Activated naive CD8-positive, alpha-beta T cell treated with anti-CD3 and anti-CD28 coated beads, Interleukin-2, amount 50 U/mL, for 16 hours (primary cell): ENCODE results near the gene SURF2.

Source experiments
- DNase-seq: peaks from one replicate; pipeline ENCODE4 v3.0.0-alpha.2; 2020; ENCODE audit warnings: low read depth, low spot score

Gene SURF2

DNA sequence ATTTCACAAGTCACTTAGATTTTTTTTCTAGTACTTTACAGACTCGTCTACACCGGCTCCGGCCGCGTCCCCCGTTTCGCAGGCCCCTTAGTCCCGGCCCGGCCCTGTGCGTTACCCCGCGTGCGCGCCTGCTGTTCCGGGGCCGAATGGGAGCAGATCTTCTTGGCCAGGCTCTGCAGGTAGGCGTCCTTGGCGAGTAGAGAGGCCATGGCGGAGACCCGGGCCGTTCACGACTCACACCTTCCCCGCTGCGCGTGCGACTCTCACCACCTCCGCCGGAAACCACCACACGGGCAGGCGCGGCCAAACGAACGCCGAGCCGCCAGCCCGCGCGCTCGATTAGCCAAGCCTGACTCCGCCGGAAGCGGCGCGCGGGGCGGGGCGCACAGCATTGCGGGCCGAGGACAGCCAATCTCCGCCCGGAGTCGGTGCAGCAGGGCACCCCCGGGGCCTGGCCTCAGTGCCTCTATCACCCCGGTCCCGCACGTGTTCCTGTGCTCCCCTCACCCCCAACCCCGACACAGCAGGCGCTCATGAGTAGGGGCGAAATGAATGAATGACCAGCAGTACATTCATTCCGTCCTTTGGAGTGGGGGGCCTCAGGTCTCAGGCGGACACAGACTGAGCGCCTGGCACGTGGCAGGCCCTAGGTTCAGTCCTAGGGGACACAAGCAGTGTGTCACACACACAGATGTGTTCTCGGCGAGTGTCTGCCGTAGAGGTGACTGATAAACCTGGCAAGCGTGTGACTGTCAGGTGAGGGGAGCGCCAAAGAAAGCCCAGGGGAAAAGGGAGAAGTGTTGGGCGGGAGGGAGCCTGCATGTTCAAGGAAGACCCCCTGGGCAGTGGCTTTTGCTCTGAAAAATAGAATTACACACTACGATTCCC lies 20.2 kb upstream of the SURF2 start, which contains the start of gene SURF6:
Gene SURF6 (minus strand): TSS at position 265 of the 888 bp plus-strand sequence. CDS start 56 bp downstream, at position 209.
- DNase-seq = peak; percentile 87

DNA sequence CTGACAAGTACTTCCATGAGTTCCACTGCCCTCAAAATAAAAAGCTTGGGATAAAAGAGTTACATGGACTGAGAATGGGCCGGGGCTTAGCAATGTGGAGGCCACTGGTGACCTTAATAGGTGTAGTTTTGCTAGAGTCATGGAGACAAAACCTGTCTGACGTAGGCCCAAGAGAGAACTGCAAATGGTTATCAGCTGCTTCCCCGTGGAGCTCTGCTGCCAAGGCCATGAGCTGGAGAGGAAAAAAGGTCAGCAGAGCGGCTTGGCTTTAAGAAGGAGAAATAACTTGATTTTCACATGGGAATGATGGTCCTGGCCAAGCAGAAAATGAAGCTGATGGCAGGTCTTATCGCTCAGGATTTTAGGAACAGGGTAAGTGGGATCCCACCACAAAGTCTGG lies 16.7 kb upstream of the SURF2 start:
- no peak for DNase-seq

DNA sequence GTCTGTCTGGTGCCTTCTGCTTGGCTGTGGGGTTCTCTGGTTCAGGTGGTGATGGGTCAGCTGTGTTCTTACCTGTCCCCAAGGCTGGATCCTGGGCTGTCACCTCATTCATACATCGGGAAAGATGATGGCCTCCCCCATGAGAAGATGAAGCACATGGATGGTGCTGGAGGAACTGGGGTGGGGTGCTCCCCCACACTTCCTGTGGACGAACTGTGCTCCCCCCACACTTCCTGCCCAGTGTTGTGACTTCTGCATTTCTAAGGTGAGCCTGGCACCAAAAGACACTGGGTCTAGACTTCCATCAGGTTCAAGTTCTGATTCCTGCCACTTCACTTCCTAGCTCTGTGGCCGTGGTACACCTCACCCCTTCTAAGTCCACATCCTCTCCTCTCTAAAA lies 16.1 kb upstream of the SURF2 start:
- DNase-seq = no peak

DNA sequence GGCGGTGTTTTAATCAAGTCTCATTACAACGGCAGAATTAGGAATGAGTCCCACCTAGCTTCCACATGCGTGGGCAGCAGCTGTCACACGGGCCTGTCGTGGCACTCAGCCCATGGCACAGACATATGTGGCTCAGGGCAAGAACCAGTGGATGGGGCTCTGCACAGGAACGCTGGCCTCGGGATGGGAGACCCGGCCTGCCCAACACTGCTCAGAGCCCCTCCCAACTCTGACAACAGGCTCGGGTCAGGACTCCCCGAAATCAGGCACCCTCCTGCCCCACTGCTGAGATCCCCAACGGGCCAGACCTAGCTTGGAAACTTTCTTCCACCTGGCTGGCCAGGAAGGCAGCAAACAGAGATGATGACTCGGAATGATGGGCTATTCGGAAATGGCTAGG lies 15.4 kb upstream of the SURF2 start:
- DNase-seq = no peak

DNA sequence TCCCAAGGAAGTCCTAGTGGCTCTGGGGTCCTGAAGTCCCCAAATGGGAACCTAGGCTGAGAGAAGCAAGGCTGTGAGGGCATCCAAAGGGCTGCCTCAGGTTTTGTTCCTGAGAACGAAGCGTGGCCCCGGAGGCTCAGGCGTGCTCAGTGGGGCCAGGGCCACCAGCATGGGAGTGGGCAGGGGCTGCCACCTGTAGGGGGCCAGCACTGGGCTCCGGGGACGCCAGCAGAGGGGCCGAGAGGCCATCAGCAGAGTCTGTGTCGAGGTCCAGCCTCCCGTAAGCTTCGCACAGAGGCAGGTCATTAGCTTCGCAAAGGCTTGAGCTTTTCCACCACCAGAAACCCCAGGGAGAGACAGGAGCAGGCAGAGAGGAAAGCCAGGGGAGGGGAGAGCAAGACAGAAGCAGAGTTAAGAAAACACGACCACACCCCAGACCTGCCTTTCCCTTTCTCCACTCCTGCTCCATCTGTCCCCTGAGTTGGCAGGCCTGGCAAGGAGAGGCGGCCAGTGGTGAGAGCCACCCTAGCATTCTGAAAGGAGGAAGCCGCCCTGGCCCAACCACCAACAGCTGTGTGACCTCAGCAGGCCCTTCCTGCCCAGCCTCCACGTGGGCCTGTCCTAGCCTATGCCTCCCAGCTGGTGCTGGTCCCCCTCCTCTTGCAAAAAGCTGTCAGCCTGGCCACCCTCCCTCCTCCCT lies 14.8 kb upstream of the SURF2 start:
- DNase-seq = no peak

DNA sequence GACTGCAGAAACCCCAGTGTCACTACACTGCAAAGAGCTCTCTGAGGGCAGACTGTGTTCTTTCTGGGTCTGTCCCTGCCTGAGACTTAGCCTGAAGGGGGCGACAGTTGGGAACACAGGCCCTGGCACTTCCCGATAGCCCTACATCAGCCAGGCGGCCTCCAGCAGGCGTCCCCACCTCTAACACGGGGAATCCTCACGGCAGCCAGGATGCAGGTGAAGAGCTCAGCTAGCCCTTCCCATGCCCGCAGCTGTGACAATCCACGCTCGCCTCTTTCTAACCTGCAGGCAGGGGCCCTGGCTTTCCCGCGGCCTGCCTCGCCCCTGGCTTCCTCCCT lies 14.3 kb upstream of the SURF2 start:
- DNase-seq = no peak

DNA sequence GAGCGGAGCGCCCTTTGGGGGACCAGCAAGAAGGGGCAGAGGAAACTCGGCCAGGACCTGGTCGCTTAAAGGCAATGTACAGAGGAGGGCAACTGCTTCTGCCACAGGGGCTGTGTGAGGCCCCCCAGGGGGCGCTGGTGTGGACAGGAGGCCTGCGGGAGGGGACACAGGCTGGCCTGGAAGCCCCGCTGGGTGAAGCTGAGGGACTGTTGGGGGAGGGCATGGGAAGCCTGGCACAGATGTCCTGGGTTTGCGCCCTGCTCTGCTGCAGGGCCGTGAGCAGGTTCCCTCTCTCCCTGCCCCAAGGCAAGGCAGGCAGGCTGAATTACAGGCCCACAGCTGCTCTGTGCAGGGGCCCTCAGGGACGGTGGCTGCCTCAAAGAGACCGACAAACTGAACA lies 13.8 kb upstream of the SURF2 start:
- no peak for DNase-seq

DNA sequence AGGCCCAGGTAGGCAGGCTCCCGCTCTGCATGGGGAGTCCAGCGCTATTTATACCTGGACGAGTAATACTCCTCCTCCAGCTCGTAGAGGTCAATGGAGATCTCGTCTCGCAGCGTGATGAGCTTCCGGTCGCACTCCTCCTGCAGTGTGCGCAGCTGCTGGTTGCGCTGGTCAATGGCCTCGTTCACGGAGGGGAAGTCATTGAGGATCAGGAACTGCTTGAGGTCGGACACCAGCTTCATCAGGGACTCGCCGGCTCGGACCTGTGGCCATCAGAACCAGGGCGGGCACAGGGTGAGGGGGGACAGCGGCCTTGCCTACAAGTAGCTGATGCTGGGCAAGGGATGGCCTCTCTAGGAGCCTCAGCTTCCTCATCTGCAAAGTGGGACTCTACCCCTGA lies 12.3 kb upstream of the SURF2 start:
- DNase-seq = no peak

DNA sequence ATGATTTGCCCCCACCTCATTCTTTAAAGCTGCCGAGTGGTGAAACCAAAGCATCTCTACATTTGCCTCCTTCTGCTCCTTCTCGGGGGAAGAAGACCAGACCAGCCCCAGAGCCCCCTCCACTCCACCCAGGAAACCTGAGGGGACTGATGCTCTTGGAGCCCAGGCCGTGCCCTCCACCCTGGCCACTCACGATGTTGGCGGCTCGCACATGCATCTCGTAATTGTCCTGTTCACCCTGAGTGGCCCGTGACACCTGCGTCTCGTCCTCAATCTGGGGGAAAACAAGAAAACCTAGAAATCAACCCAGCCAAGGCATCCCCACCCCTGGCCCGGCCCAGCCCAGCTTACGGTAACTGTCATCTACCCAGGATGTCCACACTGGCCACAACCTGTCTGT lies 11.4 kb upstream of the SURF2 start:
- no peak for DNase-seq

DNA sequence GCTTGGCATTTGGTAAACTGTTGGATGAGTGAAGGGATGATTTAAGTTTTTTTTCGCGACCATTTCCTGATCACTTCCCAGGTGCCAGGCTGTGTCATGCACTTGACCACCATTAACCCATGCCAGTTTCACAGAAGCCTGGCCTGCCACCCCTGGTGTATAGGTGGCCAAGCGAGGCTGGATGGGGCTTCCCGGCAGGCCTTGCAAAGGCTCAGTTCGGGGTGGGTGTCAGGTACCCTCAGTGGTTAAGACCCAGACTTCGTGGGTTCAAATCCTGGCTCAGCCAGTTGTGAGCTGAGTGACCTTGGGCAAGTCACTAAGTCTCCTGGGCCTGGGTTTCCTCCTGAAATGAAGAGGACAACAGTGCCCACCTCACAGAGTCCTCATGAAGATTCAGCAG lies 10.8 kb upstream of the SURF2 start:
- DNase-seq = no peak

DNA sequence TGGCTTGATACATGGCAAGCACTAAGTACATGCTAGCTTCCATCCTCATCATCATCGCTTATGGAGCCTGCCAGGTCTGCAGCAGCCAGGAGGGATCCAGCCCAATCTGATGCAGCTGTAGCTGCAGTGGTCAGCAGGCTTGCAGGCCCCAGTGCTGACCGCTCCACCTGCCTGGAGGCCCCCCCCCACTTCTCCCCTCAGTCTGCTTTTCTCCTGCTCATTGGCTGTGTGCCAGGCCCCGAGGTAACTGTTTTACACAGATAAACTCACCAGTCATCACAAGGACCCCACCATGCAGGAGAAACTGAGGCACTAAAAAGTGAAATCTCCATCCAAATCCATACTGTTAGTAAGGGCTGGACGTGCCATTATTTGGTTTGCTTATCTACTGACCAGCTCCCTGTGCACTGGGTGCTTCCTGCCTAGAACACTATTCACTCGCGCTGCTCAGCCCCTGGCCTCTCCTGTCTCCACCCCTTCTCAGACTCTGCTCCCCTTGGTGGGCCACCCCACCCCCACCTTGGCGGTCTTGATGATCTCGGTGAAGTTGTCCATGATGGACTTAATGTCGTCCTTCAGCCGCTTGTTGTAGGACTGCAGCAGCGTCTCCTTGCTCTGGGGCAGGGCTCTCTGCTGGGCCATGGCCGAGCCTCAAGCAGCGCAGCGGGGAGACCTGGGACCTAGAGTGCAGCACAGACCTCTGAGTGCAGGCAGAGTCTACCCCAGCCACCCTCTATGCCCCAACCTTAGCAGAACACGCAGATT lies 10.1 kb upstream of the SURF2 start:
- DNase-seq = no peak

DNA sequence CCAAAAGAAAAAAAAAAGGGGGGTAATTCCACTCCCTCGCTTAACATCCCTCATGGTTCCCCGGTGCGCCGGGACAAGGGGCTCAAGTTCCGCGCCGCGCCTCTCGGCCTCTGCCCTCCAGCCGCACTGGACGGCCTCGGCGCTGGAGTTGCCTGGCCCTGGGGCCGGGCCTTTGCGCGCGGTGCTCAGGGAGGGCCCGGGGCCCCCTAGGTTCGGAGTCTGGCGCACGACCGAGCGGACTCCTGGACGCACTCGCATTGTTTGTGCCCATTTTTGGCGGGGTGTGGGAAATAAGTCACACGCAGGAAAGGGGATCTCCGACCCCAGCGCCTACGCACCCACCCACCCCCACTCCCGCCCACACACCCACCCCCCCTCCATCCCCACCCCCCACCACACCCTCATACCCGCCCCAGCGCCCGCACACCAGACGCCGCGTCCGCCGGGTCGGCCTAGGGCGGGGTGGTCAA lies 8.8 kb upstream of the SURF2 start:
- no peak for DNase-seq

DNA sequence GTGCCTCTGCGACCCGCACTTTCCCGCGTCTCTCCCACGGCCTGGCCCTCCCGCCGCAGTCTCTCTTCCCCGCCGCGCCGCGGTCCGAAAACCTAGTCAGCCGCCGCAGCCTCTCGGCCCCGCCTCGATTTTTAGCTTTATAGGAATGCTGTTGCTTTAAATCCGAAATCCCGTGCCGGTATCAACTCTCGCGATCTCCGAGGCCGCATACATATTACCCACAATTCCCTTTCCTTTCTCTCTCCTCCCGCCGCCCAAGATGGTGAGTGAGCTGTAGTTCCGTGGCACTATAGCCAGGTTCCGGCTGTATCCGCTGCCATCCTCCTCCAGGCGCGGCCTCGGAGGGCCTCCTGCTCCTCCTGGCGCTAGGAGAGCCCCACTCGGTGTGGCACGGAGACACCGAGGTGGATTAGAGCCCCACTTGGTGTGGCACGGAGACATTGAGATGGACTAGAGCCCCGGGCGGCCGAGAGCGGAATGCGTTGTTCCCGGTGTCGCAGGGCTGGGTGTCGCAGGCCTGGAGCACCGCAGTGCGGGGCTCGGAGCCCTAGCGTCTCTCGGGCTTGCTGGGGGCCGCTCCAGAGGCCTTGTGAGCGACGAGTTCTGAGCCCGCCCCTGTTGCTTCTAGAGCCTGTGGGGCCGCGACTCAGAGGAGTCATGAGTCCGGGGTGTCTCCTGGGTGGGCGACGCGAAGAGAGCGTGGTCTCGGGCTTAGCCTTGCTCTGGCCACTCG lies 8.2 kb upstream of the SURF2 start, which contains the start of the genes MED22 and RPL7A:
Gene MED22 (minus strand): TSS at position 147 of the 733 bp plus-strand sequence. CDS start 1,469 bp downstream, outside the sequence.
Gene RPL7A (plus strand): TSS at position 234 of the 733 bp plus-strand sequence. CDS start 26 bp downstream, at position 260.
- peak; percentile 83 for DNase-seq

DNA sequence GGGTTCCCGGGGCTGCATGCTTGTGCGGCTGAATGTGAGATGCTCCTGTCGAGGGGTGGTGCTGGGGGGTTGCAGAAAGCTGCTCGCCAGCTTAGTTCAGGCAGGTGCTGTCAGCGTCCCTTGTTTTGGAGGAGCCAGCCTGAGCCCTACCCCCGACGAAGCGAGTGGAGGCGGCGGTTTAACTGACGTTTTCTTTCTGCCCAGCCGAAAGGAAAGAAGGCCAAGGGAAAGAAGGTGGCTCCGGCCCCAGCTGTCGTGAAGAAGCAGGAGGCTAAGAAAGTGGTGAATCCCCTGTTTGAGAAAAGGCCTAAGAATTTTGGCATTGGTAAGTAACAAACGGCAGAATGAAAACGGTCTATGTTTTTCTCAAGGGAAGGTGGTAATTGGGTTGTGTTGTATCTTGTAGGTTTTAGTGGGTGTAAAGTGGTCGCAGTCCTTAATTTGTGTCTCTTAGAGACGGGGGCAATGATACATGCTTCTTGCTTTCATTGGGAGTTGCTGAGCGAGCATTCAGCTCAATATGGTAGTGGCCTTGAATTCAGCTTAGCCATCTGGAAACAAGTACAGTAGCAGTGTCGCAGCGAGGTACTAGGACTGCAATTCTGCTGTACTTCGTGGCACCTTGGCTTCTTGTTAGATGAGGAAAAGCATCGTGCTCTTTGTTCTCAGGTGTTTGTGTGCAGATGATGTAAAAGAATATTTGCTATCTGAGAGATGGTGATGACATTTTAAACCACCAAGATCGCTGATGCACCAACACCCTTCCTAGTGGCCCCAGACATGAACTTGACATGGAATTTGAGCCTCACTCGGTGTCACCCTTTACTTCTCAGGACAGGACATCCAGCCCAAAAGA lies 7.4 kb upstream of the SURF2 start:
- no peak for DNase-seq

DNA sequence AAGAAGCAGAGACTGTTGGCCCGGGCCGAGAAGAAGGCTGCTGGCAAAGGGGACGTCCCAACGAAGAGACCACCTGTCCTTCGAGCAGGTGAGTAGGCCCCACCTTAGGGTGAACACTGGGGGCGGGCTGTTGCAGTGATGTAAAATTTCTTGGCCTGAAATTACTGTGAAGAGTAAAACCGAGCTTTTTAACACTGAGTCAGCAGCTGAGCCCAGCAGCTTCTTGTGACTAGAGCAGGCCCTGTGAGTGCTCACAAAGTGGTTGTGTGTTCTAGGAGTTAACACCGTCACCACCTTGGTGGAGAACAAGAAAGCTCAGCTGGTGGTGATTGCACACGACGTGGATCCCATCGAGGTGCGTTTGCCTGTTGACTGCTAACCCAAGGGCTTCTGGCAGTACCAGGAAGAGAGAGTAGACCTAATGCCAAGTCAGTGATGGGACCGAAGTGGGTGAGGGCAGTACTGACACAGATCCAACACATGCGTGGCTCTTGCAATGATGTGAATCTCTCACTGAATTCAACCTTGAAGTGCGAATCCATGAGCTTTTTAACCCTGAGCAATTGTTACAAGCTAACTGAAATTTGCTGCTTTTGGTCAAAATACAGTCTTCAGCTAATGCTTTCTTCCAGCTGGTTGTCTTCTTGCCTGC lies 6.3 kb upstream of the SURF2 start:
- no peak for DNase-seq

DNA sequence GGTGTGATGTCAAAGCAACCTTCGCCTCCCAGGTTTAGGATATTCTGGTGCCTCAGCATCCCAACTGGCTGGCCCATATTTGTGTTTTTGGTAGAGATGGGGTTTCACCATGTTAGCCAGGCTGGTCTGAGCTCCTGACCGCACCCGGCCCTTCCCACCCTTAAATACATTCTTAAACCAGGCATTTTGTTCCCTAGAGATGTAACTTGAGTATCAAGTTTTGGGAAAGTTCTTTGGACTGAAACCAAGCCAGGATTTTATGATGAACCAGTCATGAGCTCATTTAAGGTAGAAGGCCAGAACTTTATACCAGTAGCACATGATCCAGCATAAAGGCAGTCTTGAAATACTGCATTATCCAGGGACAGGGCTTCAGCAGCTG lies 4.8 kb upstream of the SURF2 start:
- DNase-seq = no peak

DNA sequence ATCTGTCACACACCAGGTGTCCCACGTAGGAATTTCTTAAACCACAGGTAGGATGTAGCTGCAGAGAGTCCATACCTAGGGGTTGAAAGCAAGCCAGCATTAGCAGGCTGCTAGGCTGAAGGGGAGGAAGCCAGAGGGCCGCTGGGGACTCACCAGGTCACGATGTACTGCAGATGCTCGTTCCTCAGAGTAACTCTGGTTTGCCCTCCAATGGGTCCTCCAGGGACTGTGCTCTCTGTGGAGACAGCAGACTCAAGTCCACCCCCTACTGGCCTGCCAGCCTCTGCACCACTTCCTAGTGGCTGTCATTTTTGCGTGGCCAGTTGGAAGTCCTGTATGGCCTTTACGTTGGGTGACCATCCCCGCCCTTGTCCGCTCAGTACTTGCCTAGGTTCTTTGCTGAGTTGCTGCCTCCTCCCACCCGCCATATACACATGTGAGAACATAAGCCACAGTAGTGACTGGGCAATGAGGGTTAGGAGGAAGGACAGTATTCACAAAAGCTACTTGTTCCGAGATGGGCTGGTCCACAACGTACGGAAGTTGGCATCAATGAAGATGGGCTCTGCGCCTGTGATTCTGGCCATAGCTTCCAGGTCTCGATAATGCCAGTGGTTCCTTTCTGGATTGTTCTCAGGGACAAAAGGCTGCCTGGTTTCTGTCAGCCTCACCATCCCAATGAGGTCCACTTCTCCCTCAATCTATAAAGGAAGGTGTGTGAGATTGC lies 4.3 kb upstream of the SURF2 start:
- no peak for DNase-seq

DNA sequence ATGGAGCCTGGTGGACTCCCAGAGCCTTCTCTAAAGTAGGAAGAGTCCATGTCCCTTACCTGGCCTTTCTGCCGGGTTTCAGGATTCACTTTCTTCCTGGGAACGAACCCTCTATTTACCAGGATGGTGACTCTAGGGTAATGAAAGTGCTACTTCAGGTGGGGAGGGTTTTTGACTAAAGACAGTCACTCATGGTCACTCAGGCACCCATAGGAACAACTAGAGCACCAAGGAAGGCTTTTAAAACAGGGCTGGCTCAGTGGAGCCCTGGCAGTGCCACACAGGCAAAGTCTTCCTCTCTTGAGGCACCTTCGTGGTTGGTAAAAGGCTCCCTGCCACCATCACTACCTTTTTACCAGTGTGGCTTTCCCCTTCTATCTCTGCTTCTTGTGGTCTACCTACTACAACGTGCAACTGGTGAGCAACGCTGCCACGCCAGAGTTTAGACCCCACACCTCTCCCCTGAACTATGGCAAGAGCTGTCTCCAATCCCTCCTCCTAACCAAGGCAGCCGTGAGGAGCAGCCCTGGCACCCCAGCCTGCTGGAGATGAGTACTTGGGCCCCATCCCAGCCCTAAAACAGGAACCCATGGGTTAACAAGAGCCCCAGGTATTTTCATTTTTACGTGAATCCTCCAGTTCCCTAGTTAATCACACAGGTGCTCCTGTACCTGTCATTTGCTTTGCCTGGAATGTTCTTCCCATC lies 3.6 kb upstream of the SURF2 start:
- no peak for DNase-seq

DNA sequence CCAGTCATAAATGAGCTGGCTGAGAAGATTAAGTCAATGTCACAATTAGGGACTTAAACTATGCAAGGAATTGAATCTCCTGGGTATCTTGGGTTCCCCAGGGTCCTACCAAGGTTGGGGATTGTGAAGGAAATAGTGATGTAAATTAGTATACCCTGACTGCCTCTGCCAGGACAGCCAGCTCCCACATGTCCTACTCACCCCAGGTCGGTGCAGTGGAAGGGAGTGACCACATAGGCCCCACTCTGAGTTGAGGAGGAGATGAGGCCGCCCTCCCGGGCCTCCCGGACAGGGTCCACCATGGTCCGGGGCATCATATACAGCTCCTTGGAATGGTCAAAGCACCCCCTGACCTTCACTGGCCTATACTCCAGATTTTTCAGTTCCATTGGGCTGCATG lies 2.8 kb upstream of the SURF2 start:
- DNase-seq = no peak
